ENCODE results near the gene FBXO17.

- TF ChIP-seq, protein P1, sequence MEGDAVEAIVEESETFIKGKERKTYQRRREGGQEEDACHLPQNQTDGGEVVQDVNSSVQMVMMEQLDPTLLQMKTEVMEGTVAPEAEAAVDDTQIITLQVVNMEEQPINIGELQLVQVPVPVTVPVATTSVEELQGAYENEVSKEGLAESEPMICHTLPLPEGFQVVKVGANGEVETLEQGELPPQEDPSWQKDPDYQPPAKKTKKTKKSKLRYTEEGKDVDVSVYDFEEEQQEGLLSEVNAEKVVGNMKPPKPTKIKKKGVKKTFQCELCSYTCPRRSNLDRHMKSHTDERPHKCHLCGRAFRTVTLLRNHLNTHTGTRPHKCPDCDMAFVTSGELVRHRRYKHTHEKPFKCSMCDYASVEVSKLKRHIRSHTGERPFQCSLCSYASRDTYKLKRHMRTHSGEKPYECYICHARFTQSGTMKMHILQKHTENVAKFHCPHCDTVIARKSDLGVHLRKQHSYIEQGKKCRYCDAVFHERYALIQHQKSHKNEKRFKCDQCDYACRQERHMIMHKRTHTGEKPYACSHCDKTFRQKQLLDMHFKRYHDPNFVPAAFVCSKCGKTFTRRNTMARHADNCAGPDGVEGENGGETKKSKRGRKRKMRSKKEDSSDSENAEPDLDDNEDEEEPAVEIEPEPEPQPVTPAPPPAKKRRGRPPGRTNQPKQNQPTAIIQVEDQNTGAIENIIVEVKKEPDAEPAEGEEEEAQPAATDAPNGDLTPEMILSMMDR (conservative IDR thresholded peaks at IDR 0.05; ENCODE audit: low read length) = no peak
- TF ChIP-seq EZH2phosphoT487 (IDR thresholded peaks at IDR 0.05; ENCODE audit: borderline replicate concordance) = no peak
Measured at GRCh38 chr19:38975861-38976271, 324 bp upstream of the FBXO17 start.
